ENCODE data around the gene AGPAT4.

Gene AGPAT4

DNA sequence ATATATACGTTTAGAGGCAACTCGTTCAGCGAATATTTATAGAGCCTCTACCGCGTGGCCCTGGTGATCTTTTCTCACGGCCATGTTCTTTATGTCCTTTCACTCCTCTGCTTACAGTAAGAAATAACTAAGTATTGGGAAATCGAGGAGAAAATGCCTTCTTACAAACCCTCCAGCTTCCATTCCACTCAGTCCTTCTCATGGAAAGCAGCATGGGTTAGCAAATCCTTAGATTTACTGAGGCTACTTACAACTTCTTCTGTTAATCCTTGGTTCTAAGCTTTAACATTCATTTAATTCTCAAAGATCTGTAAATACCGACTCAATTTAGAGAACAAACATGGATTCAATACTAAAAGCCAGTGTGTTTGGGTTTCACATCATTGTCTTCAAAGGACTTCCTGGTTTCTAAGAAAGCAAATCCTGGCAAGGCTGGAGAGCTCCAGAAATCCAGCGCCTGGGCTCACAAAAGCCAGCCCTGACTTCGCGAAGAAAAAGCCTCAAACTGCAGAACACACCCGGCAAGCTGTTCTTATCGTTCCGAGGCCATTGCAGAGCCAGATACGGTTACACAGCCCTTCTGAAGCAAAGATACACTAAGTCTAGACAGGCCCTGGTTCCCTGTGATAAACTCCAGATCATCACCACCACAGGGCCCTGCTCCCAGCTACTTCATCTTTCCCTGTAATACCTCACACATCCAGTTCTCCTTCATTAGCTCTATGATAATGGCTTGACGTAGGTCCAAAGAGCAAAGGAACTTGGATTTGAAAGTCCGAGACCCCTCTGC, 19.2 kb downstream of the AGPAT4 start:
- no peak for DNase-seq

DNA sequence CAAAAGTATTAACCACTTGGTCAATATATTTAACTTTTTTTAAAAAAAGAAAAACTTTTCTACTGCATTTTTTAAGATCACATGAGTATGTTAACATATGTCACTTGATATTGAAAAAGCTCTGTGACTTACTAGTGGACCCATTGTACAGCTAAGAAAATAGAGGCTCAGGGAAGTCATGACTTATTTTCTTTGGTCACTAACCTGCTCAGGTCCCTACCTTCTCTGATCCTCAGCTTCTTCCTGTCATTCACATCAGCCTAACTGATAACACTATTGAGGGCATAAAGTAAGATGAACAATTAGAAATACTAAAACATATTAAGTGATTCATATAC, 19.8 kb downstream of the AGPAT4 start:
- DNase-seq = no peak

DNA sequence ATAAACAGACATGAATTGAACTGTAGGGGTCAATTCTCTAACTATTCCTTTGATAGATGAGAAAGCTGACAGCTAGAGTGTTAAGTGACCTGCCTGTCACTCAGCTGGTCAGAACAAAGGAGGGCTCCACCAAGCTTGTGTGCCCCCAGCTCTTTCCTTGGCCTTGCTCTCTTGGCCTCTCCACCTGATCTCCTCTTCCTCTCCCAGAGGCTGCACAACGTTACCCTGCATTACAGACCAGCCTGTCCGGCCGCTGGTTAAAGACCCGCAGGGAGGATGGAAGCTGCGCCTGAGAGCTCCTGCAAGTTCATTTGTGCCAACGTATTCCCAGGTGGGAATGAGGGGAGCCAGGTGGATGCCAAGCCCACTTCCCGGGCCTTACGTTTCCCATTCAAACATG, 22.5 kb downstream of the AGPAT4 start:
- no peak for DNase-seq

DNA sequence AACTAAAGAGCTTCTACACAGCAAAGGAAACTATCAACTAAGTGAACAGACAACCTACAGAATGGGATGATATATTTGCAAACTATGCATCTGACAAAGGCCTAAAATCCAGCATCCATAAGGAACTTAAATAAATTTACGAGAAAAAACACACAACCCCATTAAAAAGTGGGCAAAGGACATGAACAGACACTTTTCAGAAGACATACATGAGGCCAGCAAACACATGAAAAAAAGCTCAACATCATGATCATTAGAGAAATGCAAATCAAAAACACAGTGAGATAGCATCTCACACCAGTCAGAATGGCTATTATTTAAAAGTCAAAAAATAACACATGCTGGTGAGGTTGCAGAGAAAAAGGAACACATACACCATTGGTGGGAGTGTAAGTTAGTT, 24.5 kb downstream of the AGPAT4 start:
- no peak for DNase-seq

DNA sequence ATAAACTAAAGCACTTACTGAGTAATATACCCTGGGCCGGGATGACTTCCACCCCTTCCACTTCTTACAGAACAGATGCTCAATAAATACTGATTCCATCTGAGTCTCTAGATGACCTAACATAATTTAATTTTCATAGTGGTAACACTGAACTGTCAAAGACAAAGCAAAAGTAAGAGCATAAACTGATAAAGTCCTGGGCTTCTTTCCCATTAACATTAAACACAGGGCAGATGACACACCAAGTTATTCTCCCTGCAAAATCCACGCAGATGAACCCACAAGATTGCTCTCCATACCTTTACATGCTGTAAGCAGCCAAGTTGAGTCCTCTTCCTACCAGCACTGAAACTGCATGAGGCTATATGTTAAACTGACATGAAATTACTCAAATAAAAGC, 27.1 kb downstream of the AGPAT4 start:
- no peak for DNase-seq

DNA sequence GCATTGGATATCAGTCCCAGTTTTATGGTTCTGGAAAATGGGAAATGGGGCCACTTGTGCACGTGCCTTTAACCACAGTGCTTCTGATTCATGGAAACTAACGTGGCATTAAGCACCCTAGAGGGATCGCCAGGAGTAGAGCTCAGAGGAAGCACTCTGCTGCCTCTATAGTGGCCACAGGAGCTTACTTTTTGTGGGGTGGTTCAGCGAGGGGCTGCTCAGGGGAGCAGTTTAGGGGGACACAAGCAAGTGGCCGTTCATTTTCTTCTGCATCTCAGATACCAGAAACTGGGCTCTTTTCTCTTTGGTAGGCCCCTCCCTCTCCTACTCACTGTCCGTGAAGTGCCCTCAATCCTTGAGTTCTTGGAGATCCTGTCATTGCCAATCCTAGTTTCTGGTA, 28.5 kb downstream of the AGPAT4 start:
- DNase-seq = no peak

DNA sequence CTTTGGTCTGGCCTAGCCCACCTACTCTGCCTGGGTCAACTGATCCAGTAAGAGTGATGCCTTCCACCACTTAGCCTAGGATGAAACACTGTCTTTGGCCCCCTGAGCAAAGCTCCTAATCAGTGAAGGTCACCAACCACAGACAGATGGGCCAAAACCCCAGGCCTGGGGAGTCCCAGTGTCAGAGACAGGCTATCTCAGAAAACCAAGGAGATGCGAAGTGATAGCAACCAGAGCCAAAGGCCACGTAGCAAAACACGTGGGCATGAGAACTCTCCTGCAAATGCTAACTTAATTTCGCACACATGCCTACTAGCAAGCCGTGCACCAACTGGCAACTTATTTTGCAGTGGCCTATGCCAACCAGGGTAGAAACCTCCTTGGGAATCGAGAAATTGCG, 29.1 kb downstream of the AGPAT4 start:
- no peak for DNase-seq

DNA sequence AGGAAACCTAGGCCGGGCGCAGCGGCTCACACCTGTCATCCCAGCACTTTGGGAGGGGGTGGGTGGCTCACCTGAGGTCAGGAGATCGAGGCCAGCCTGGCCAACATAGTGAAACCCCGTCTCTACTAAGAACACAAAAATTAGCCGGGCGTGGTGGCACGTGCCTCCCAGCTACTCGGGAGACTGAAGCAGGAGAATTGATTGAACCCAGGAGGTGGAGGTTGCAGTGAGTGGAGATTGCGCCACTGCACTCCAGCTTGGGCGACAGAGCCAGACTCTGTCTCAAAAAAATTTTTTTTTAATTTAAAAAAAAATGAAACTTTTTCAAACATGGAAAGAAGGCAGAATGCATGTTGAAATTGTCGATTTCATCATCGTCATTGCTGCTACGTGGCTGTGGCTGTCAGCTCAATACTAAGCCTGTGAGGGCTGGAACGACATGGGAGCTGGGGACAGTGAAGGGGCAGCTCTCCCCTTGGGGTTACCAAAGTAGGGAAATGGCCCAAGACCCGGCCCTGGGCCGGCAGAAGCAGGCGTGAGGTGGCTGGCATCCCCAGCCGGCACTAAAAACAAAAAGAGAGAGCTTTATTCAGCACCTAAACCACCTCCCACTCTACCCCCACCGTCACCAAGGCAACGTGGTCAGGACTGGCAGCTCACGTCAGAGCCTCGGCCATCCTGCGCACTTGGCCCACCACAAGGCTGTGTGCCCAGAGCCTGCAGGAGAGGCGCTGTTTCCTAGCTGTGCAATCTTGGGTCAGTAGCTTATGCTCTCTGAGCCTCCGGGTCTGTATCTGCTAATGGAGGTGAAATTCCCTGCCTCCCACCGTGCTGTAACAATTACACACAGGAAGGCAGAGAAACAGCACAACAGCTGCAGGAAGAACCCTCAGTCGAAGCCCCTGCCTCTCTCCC, 30.8 kb downstream of the AGPAT4 start:
- DNase-seq = peak; percentile 27

DNA sequence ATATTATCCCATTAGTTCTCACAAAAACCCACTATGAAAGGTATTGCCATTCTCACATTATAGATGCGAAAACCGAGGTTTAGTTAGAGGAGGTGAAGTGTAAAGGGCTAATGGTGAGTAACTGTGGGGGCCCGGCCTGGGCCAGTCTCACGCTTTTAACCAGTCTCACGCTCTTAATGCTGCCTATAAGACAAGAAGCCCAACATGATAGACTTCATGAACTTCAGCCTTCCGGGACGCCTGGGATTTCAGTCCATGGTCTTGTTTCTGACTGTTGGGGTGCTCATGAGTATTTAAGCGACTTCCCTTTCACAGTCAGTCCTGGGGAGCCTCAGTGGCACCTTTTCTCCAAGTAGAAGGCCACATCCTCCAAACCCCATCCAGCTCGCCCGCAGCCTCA, 31.7 kb downstream of the AGPAT4 start:
- no peak for DNase-seq

DNA sequence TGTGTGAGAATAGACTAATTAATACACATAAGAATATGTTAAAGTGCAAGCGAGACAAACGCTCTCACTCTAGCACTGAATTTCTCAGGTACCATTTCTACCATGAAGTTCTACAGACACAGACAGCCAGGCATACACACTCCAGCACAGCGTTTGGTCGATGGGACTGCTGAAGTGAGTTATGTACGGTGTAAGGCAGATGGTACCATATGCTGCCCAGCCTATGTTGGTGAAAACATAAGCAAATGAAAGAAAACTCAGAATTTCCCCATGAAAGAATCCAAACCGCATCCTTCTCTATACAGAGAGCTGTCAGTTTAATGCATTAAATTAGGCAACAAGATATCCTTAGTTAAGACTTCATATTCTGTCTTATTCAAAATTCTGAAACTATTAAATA, 34.9 kb downstream of the AGPAT4 start:
- no peak for DNase-seq

DNA sequence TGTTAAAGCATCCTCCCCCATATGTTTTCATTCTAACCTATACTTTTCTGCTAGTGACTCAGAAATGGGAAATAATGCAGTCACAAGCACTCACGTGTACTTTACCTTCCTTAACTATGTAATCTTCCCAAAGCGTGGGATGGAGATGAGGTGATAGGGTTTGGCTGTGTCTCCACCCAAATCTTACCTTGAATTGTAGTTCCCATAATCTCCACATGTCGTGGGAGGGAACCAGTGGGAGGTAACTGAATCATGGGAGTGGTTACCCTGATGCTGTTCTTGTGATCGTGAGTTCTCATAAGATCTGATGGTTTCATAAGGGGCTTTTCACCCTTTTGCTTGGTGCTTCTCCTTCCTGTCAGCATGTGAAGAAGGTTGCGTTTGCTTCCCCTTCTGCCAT, 35.4 kb downstream of the AGPAT4 start:
- no peak for DNase-seq

DNA sequence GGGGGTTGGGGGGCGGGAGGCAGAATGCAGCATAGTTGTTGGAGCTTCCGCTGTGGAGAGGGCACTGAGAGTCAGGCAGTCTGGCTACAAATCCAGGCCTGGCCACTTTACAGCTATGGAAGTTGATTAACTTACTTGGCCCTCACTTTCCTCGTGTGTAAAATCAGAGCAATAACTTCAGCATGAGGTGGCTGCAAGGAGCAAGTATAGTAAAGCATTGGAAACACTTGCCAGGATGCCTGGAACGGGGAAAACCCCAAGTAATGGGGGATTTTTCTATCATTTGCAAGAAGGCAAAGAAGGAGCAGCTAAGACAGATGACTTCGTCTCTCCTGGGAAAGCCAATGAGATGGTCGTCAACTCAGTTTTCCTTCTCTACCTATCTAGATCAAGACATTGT, 35.8 kb downstream of the AGPAT4 start:
- DNase-seq = no peak

DNA sequence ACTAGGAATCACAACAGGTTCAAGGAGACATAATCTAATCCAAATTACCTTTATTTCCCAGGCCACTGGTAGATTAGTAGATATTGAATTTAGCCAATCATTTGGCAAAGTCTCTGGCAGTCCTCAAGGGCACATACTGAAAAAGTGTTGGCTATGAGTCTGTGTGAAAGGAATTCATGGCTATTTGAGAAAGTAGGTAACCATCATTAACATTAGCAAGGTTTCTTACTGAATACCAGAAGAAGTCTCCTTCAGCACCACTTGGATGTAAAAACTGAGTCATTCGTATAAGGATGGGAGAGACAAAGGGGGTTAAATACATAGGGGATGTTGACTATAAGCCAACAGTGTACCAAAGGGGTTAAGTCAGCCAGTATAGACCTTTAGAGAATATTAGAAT, 36.7 kb downstream of the AGPAT4 start:
- no peak for DNase-seq

DNA sequence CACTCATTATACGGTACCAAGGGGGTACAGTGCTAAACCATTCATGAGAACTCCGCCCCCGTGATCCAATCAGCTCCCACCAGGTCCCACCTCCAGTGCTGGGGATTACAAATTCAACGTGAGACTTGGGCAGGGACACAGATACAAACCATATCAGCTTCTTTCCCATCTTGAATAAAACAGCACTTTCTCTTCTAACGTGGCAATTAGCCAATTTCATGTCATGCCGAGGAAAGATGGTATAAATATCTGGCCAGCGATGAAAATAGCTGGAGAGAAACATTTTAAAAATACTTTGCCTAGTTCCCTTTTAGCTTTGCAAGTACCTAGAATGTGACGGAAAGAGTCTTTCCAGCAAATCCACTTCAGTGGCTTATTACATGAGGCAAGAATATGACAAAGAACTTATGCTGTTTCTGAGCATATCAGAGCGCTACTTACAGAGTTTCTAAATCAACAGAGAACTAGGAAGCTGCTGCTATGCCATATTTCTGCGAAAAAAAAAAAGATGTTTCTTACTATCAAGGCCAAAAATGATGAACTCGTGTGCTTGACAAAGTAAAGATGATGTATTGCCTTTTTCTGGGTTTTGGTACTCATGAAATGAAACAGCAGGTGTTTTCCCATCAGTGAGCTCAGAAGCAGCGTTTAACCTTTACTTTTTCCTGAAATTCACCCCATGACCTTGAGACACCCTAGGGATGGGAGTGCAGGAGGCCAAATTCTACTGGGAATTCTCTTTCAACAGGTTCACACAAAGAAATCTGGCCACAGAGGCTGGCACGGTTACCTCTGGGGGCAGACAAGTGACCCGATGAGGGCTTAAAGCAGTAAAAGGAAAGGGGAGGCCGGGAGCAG, 37.9 kb downstream of the AGPAT4 start:
- DNase-seq = no peak

DNA sequence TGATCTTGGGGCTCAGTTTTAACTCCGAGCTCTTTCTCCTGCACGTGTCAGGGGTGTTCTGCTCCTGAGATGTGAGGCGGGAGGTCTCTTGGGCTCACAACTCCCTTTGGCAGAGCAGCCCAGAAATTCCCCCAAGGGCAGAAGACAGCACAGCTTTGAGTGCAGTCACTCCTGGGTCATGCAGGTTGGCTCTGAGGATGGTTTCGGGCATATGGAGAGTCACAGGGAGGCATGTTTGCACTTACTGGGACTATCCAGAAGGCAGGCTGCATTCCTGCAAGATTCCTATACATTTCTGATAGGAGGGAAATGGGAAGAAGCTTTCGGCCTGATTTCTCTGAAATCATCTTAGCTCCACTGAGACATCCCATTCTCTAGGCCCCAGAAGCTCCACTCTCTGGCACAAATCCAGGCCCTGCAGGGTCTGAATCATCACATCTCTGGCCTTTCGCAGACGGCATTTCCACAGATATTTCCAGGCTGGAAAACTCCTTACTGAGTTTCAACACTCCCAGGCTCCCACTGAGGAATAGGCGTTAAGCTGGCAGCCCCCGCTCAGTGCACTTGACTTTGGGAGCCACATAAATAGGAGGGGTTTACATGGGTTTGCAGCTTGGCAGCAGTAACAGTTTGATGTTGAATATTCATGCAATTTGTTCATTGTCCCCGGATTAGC, 39.7 kb downstream of the AGPAT4 start:
- peak; percentile 95 for DNase-seq

DNA sequence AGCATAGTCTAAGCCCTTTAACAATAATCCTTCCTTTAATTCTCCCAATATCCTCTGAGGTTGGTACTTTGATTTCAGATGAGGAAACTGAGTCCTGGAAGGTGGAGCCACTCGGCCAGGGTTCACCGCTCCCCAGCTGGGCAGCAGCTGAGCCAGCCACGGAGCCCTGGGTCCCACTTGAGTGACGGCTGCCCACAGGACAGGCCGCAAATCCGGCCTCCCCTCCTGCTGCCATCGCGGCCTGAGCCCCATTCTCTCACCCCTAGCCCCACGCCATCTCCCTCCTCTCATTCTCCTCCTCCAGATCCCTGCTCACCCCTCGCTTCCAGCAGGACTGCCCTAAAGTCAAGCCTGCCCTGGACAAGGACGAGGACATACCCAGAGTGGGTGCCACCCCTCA, 41.4 kb downstream of the AGPAT4 start:
- no peak for DNase-seq

DNA sequence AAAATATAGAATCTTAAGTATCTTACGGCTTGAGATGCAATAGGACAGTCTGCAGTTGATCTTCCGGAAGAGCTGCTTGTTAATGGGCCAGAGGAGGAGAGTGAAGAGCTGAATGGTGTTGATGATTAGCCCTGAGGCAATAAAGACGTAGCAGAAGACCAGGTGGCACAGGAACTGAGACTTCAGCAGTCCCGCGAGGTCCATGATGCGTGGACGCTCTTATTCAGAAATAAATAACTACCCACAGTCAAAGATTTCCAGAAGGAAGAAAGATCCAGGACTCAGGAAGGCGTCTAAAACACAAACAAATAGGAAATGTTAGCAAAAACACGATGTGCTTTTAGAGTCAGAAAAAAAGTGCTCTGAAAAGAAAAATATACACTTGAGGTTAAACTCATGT, 41.9 kb downstream of the AGPAT4 start:
- no peak for DNase-seq

DNA sequence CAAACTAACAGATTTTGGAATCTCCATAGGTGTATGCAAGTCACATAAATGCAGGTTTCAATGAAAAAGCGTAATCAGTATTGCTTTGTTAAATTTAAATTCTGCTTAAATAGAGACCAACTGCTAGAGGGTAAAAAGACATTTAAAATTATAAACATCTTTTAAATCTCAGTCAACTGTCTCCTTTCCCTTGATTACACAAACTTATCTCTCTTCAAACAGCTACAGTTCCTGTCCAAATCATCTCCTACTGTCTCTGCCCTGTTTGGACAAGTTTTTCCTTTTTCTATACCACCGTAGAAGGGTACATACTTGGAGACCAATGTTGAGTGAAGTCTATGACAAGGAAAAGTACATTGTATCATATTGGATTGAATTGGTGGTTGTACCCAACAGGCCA, 43.5 kb downstream of the AGPAT4 start:
- no peak for DNase-seq

DNA sequence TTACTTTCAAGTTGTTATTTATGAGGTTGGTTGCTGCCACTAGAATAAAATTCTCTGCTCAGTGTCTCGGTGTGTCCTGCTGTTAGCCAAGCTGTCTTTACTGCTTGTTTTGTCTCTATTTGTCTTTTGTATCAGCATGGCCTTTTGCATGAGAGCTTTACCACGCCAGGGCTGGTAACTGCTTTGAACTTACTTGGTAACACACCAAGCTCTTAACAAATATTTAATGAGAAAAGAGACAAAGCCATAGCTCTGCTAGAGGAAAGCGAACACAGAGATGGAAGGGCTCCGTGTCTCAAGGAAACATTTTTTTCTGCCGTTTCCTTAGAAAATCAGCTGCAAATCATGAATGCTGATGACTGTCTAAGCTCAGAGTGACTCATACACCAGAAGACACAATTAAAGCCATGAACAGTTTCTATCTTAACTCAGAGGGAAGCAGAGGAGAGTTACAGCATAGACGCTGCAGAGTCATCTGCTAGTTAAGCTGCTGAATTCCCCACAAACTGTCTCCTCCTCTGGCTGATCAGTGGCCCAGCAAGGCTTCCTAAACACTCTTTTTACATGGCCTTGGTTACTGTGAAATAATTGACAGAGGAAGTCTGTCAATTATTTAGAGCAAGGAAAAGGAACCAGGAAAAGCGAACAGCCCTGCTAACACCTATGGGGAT, 44.8 kb downstream of the AGPAT4 start:
- peak; percentile 88 for DNase-seq

DNA sequence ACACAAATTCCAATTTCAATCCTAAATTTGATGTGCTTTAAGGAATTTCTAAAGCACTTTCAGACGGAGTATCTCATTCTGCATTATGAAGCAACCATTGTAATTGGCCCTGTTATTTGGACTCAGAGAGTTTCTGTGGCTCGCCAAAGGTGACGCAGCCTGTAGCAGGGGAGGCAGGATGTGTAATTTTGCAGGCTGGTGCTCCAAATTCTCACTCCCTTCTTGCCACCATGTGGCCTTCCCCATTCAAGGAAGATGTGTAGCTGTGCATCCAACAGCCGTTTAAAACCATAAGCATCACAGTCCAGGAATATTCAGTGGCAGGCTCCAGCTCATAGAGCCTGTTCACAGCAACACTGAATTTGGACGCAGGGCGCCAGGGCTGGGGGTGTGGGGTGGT, 45.8 kb downstream of the AGPAT4 start:
- DNase-seq = no peak

DNA sequence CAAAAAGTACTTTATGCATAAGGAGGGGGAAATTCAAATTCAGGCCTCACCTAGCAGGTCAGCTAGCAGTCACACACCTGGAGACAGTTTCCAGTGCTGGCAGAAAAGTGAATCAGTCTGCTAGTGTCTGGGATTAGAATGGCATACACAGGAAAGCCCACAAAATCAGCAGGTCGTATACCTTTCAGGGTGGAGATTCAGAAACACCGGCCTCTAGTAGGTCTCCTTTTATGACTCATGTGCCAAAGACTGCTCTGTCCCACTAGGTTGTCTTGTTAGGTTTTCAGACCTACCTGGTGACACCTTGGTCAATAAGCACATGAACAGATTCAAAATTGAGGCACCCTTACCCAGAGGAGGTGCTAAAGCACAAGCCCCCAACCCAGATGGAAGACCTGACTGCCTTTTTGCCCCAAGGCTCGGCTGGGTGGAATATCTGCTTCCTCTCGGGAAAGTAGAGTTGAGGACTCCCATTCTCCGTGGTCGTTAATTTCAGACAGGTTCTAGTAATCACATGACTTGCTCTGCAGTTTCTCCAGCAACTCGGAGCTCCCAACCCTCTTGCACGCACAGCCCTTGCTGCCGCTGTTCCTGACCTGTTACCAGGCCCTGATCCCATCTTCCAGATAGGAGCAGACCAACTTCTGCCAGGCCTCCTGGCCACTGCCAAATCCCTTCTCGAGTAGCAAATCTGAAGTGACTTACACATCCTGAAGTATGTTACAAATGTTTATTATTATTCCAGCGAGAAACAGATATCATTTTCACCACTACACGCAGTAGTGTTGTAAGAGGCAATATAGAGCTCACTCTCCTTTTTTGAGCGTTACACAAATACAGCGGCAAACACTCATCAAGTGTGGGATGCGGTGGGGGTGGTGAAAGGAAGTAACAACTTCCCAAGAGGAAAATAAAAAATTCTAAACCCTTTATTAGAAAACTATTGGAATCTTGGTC, 46.6 kb downstream of the AGPAT4 start:
- DNase-seq = no peak

All from fibroblast of skin of scalp (primary cell).